Uterus (tissue), 2 donors: ENCODE measurements around the gene OLFML2A.

ENCODE experiments used
- POLR2A ChIP-seq, 2 donors: fragments of 450-650 bp; IDR thresholded peaks; one replicate each; pipeline ENCODE4 v1.6.1; 2016; ENCODE audit warnings: antibody characterized with exemption in 2 of 2, mild to moderate bottlenecking in 1 of 2, moderate library complexity in 1 of 2
- TF ChIP-seq, protein P1 (sequence below), 4 experiments: fragments of 200-600 bp in 2 of 4; fragments of 450-650 bp in 2 of 4; sonication (generic) in 2 of 4; IDR thresholded peaks; one replicate each; pipeline ENCODE4 v1.5.1; 2016 to 2019; ENCODE audit warnings: antibody characterized with exemption in 4 of 4, mild to moderate bottlenecking in 2 of 4, moderate library complexity in 1 of 4

DNA sequence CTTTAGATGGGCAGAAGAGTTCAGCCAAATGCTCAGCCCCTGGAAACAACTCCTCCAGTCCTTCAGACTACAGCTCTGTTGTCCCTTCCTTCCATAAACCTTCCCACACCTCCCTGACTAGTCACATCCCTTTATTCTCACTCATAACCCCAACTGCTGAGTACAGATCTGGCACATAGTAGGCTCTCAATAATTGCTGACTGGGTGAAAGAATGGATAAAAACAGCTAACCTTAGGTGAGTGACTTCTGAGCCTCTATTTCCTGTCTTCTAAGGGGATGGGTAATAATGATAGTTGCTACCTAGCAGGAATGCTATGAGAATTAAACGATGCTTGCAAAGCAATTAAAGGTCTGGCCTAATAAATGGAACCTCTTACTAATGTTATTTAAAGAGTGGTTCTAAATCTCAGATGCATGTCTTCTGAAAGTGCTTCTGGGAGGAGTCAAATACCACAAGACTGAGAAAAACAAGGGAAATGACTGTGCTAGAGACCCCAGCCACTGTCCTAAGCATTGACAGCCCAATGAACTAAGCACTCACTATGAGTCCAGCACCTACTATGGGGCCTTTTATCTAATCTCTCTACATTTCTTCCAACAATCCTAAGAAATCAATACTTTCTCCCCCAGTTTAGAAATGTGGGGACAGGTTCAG lies 3.3 kb upstream of the OLFML2A start:
- TF ChIP-seq, protein P1, sequence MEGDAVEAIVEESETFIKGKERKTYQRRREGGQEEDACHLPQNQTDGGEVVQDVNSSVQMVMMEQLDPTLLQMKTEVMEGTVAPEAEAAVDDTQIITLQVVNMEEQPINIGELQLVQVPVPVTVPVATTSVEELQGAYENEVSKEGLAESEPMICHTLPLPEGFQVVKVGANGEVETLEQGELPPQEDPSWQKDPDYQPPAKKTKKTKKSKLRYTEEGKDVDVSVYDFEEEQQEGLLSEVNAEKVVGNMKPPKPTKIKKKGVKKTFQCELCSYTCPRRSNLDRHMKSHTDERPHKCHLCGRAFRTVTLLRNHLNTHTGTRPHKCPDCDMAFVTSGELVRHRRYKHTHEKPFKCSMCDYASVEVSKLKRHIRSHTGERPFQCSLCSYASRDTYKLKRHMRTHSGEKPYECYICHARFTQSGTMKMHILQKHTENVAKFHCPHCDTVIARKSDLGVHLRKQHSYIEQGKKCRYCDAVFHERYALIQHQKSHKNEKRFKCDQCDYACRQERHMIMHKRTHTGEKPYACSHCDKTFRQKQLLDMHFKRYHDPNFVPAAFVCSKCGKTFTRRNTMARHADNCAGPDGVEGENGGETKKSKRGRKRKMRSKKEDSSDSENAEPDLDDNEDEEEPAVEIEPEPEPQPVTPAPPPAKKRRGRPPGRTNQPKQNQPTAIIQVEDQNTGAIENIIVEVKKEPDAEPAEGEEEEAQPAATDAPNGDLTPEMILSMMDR (IDR thresholded peaks at IDR 0.05), result no peak
- TF ChIP-seq POLR2A (IDR thresholded peaks at IDR 0.05), result no peak
